ENCODE data around the gene SKP1.

SKP1 gene

DNA sequence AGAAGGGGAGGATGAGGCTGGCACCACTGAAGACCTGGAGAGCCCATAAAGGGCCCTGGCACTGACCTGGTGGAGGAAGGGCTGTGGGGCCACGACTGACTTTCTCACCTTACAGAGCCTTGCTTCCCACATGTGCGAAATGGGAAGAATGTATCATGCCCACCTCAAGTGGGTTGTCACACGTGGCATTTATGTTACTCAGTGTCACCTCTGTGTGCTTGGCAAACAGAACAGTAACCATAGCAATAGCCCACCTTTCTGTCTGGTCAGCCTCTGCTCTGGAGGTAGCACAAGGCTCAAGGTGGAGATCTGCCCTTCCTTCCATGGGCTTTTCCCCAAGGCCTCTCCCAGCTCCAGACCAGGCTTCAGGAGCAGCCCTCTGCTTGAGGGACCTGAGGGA is 45.6 kb downstream of the SKP1 start:
- no peak for DNase-seq (ENCODE audit: low spot score in 2 of 2)
- Mint-ChIP-seq H3K4me3 (peak overlapping the region; percentile 3), H3K27ac (peak overlapping the region; percentile 89), H3K4me1 (peaks cover 97% of the 10 kb centered on the region), H3K36me3 (peaks cover 44% of the 10 kb centered on the region), H3K9me3 (no peaks in the 10 kb centered on the region)
- peak; percentile 68 for ATAC-seq

DNA sequence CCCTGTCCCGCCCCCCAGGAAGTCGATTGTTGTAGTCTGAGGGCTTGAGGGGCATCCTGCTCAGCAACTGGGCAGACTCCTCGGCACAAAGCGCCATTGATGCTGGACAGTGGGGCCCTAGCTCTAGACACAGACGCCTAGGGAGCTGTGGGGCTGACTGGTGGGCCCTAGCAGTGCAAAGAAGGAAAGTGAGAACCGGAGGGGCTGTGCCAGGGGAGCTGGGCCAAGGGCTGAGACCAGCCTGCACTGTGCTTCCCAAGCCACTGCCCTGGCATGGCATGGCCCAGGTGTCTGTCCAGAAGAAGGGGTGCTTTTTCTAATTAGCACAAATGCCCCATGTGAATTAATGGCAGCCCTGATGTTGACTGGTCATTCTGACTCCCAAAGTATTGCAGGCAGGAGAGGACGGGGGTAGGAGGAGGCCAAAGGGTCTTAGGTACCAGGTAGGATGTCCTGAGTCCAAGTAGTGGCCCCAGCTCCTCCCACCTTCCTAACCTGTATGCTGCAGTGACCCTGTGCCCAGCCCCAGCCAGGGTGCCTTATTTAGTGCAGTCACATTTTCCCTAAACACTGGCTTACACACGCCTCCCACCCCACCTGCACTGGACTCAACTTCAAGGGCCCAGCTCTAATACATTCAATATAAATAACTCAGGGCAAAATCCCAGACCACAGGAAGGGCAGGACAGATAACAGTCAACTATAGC is 46.4 kb downstream of the SKP1 start:
- H3K4me3 Mint-ChIP-seq: peak overlapping the region; percentile 3
- no peaks in the 10 kb centered on the region for H3K9me3 Mint-ChIP-seq
- H3K27ac Mint-ChIP-seq: peak overlapping the region; percentile 43
- peaks cover 97% of the 10 kb centered on the region for H3K4me1 Mint-ChIP-seq
- no peak for ATAC-seq
- DNase-seq (ENCODE audit: low spot score in 2 of 2): no peak
- H3K36me3 Mint-ChIP-seq: peaks cover 37% of the 10 kb centered on the region

DNA sequence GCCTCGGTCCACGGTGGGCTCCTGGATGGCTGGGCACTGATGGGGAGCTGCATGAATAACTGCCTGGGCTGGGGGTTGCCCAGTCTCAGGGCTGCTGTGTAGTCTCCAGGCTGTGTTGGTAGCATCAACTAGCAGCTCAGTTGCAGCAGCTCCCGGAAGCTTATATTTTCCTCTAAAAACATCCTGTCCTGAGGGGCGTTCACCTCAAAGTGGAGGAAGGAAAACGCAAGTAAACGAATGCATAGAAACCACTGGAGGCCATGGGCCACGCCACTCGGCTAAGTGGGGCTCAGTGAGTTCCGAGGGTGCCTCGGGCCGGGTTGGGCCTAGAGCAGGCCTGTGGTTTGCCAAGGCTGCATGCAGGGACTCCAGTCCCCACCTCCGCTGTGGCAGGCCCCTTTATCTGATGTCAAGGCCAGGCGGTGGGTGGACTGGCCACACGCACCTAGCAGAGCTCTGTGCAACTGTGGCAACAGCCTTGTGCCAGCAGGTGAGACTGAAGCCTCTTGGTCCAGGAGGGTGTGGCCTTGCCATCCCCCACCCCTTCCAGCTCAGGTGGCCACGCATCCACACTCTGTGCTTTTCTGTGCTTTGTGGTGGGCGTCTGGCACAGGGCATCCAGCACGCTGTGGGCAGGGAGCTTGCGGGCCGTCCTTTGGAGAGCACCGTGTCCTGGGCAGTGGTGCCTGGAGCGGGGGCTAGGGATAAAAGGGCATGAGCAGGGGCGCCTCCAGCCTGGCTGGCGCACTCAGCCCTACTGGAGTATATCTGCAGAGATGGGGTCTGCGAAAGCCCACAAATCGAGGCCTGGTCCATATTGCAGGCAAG is 47.1 kb downstream of the SKP1 start:
- peak overlapping the region; percentile 50 for H3K4me3 Mint-ChIP-seq
- peak overlapping the region; percentile 43 for H3K27ac Mint-ChIP-seq
- ATAC-seq (no peak), DNase-seq (ENCODE audit: low spot score in 2 of 2) (no peak)
- H3K36me3 Mint-ChIP-seq: peaks cover 29% of the 10 kb centered on the region
- H3K9me3 Mint-ChIP-seq: no peaks in the 10 kb centered on the region
- H3K4me1 Mint-ChIP-seq: peaks cover 97% of the 10 kb centered on the region

DNA sequence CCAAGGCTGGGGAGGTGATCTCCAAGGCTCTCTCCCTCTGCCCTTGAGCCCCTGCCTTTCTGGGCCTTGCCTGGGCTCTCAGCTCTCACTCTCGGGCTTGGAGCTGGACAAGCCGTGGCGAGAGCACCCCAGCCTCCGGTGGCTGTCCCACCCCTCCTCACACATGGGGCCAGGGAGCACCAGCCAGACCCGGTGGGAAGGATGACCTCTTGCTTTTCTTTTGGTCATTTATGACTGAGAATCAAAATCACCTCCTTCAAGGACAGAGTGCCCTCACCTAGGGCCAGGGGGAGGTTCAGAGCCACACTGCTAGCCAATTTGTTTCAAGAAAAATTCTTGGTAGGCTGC is 48.1 kb downstream of the SKP1 start:
- no peak for ATAC-seq
- Mint-ChIP-seq H3K36me3 (peaks cover 19% of the 10 kb centered on the region), H3K4me3 (peak overlapping the region; percentile 50), H3K27ac (peak overlapping the region; percentile 43), H3K4me1 (peaks cover 99% of the 10 kb centered on the region), H3K9me3 (no peaks in the 10 kb centered on the region)
- no peak for DNase-seq (ENCODE audit: low spot score in 2 of 2)

DNA sequence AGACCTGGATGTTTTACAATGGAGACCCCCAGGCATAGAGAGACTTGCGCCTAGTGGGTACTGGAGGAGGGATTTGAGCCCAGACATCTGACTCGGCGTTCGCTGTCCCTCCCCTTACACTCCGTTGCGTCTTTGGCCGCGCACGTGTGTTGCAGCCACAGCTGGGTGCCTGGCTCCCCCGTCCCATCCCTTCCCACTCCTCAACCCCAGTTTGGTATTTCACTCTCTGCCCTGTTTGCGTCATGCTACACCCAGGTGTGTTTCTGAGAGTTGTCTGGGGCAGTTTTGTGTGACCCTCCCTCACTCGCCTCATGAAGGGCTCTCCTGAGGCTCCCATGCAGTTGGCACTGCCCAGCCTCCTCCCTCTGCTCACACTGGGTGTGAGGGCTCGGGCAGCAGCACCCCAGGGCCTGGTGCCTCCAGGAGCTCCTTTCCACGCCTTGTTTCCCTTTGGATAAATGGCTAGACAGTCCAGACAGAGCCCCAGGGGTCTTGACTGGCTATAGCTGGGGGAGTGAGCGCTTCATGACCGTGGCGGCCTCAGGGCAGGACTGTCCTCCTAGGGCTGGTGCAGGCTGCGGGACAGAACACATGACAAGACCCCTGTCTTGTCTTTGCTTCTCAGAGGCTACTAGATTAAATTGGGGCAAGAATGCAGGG is 48.6 kb downstream of the SKP1 start:
- no peak for ATAC-seq
- Mint-ChIP-seq H3K9me3 (no peaks in the 10 kb centered on the region), H3K27ac (peak overlapping the region; percentile 43), H3K4me1 (peaks cover 99% of the 10 kb centered on the region), H3K4me3 (peak overlapping the region; percentile 50), H3K36me3 (peaks cover 18% of the 10 kb centered on the region)
- no peak for DNase-seq (ENCODE audit: low spot score in 2 of 2)

DNA sequence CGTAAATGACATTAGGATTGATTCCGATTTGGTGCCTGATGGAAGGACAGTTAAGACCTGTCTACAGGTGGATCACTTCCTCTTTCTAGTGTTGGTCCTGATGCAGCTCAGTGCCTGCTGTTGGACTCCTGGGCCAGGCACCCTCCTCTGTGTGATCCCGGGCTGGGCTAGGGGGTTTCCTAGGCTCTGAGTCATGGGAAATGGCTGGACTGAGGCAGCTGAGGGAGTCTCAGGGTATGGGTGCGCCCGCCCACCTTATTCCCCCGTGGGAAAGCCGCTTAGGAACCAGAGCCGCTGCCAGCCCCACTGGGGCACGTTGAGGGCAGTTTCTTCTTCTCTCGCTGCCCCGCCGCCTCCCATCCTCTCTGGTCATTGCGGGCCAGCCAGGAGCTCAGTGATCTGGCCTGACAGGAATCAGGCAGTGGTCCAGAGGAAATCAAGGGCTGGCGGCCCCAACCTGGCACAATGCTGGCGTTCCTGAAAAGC is 49.3 kb downstream of the SKP1 start:
- Mint-ChIP-seq H3K9me3 (no peaks in the 10 kb centered on the region), H3K27ac (peak overlapping the region; percentile 37), H3K4me1 (peaks cover 99% of the 10 kb centered on the region), H3K36me3 (peaks cover 15% of the 10 kb centered on the region), H3K4me3 (peak overlapping the region; percentile 50)
- DNase-seq (ENCODE audit: low spot score in 2 of 2) (no peak), ATAC-seq (peak; percentile 34)

DNA sequence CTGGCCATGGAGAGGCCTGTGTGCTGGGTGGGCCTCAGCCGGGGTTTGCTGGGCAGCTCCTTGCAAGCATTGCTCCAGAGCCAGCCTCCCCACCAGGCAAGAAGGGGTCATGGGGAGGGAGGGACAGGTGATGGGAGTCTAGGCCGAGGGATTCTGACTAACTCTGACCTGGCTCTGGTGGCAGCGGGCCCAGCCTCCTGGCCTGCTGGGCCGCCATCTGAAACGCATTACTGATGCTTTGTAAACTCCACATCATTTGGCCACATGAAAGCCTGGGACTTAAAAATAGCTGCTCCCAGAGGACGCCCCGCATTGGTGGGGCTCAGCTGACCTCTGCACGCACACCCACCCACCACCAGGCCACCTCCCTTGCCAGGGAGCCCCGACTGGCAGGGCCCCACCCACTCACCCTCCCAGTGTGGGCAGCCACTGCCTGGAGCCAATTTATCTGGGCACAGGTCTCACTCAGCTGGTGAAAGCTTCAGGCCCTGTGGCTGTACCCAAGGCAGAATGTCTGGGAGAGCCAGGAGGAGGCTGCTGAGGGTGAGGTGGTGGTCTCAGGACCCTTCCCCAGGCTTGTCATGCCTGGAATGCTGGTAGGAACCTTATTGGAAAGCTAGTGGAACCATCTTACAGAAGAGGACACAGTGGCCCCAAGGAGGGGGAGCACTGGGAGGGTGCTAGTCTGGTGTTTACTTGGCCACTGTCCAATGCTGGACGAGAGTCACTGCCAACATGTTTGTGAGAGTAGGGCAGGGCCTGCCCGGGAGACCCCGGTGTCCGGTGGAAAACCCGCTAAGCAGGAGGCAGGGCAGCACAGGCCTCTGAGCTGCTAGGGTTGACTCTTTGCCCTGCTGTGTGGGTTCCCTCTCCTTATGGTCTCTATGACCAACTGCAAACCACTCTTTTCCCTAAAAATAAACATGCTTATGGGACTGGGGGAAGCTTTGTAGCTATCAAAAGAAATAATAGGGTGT is 51.4 kb downstream of the SKP1 start:
- ATAC-seq: peak; percentile 22
- H3K27ac Mint-ChIP-seq: peak overlapping the region; percentile 69

DNA sequence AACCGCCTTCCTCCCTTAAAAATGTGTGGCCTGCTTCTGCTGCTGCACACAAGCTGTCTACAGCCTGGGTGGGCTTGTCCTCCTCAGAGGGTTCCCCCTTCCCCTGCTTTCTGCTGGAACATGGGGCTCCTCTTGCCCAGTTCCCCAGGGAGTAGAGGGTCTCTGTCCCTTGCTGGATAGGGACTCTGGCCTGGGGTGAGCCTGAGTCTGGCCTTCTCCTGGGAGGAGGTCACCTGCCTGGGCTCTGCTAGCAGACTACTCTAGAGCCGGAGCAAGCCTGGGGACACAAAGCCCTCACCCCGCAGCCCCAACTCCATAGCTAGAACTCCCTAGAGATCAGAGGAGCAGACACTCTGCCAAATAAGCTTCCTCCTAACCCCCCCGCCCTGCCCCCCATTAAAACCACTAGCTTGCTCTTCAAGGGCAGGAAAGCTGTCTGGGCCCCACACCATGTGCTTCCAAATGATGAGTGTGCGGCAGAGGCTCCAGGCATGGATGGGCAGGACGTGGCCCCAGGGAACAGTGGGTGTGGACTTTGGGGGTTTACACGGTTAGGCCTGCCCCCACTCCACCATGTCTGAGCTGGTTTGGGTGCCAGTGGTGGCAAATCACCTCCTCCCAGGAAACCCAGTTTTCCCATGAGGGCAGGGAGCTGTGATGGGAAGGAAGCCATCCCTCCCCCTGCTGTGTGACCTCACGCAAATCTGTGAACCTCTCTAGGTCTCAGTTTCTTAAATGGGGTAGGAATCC is 52.3 kb downstream of the SKP1 start:
- H3K9me3 Mint-ChIP-seq: no peaks in the 10 kb centered on the region
- no peak overlapping the region for H3K27ac Mint-ChIP-seq
- no peak for ATAC-seq
- no peak overlapping the region for H3K4me3 Mint-ChIP-seq
- DNase-seq (ENCODE audit: low spot score in 2 of 2): no peak
- H3K36me3 Mint-ChIP-seq: peaks cover 25% of the 10 kb centered on the region
- H3K4me1 Mint-ChIP-seq: peaks cover 96% of the 10 kb centered on the region

More for the DNA sequence above, 51.4 kb downstream of the SKP1 start:
- Mint-ChIP-seq H3K4me1 (peaks cover 96% of the 10 kb centered on the region), H3K36me3 (peaks cover 21% of the 10 kb centered on the region), H3K9me3 (no peaks in the 10 kb centered on the region), H3K4me3 (peak overlapping the region; percentile 25)
- DNase-seq (ENCODE audit: low spot score in 2 of 2): no peak

DNA sequence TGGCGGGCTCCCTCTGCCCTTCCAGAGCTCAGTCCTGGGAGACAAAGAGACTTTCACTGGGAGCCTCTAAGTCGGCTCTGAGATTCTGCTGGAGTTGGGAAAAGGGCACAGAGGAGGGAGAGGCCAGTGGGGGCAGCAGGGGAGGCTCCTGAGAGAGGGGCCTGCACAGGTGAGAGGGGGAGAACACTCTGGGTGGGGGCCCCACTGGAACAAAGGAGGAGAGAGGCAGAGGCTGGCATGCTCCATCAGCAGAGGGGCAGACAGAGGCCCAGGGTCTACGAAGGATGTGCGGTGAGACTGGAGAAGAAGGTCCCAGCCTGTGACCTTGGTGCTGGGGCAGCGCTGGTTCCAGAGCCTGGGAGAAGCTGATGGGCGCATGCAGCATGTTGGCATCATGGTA is 53.4 kb downstream of the SKP1 start:
- no peaks in the 10 kb centered on the region for H3K9me3 Mint-ChIP-seq
- peak overlapping the region; percentile 10 for H3K4me3 Mint-ChIP-seq
- DNase-seq (ENCODE audit: low spot score in 2 of 2): no peak
- peak overlapping the region; percentile 27 for H3K27ac Mint-ChIP-seq
- peaks cover 96% of the 10 kb centered on the region for H3K4me1 Mint-ChIP-seq
- ATAC-seq: no peak
- peaks cover 17% of the 10 kb centered on the region for H3K36me3 Mint-ChIP-seq

DNA sequence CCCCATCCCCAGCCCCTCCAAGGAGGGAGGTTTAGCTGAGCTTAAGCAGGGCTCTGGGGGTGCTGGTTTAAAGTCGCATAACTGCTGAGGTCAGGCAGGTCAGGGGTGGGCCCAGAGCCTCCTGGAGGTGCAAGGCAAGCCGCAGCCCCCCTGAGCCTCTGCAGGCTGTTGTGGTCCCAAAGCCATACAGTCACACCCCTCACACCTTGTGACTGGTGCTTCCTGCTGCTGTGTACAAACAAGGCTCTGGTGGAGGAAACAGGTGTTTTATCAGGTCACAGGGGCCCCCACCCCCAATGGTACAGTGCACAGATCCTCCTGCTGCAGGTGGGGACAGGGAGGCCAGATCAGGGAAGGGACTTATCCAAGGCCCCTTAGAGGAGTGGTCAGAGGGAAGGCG is 54.2 kb downstream of the SKP1 start:
- DNase-seq (ENCODE audit: low spot score in 2 of 2) (no peak), ATAC-seq (peak; percentile 48)
- H3K4me1 Mint-ChIP-seq: peaks cover 96% of the 10 kb centered on the region
- peaks cover 17% of the 10 kb centered on the region for H3K36me3 Mint-ChIP-seq
- peak overlapping the region; percentile 10 for H3K4me3 Mint-ChIP-seq
- peak overlapping the region; percentile 27 for H3K27ac Mint-ChIP-seq
- H3K9me3 Mint-ChIP-seq: no peaks in the 10 kb centered on the region

DNA sequence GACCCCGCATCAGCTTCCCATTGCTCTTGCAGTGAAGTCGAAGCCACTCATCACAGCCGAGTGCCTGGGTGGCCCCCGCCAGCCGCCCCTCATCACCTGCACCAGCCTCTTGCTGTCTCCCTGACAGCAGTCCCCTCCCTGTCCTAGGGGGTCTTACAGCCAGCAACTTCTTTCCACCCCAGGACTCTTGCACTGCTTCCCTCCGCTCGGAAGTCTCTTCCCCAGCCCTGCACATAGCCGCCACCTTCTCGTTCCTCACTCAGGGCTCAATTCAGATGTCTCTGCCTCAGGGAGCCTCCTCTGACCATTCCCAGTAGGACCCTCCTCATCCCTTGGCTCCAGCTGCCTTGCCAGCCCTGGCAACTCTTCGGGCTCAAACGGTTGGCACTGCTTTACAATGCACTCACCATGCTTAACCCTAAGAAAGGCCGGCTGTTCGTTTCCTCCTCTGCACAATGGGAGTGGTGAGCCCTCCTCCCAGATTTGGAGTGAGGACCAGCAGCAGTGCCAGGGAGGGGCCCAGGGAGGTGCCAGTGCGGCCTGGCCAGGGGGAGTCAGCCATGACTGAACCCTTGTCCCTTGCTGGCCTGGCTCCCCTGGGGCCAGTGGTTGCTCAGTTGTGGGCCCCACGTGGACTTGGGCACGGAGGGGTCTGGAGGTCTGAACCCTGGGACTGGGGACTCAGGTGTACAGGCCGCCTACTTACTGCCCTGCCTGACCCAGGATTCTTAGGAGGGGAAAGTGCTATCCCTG is 56.2 kb downstream of the SKP1 start:
- peaks cover 98% of the 10 kb centered on the region for H3K4me1 Mint-ChIP-seq
- H3K36me3 Mint-ChIP-seq: peaks cover 21% of the 10 kb centered on the region
- ATAC-seq: no peak
- H3K9me3 Mint-ChIP-seq: no peaks in the 10 kb centered on the region
- H3K27ac Mint-ChIP-seq: peak overlapping the region; percentile 60
- H3K4me3 Mint-ChIP-seq: peak overlapping the region; percentile 67
- DNase-seq (ENCODE audit: low spot score in 2 of 2): no peak

DNA sequence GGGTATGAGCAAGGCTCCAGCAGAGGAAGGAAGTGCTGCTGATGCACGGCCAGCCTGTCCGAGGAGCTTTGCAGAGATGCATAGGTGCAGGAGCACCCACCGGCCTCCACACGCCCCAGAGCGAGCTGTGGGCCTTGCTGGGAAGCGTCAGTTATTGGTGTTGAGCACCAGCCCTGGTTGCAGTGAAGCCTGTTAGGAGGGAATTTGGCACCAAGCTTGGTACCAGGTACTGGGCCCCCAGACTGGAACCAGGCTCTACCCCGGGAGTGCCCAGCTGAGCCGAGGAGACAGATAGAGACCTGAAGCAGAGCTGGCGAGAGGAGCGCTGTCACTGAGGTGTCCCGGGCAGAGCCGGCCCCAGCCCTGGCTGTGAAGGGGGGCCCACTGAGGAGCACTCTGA is 57.0 kb downstream of the SKP1 start:
- DNase-seq (ENCODE audit: low spot score in 2 of 2): no peak
- H3K4me1 Mint-ChIP-seq: peaks cover 89% of the 10 kb centered on the region
- ATAC-seq: peak; percentile 42
- H3K9me3 Mint-ChIP-seq: no peaks in the 10 kb centered on the region
- H3K4me3 Mint-ChIP-seq: peak overlapping the region; percentile 67
- peaks cover 24% of the 10 kb centered on the region for H3K36me3 Mint-ChIP-seq
- peak overlapping the region; percentile 60 for H3K27ac Mint-ChIP-seq

DNA sequence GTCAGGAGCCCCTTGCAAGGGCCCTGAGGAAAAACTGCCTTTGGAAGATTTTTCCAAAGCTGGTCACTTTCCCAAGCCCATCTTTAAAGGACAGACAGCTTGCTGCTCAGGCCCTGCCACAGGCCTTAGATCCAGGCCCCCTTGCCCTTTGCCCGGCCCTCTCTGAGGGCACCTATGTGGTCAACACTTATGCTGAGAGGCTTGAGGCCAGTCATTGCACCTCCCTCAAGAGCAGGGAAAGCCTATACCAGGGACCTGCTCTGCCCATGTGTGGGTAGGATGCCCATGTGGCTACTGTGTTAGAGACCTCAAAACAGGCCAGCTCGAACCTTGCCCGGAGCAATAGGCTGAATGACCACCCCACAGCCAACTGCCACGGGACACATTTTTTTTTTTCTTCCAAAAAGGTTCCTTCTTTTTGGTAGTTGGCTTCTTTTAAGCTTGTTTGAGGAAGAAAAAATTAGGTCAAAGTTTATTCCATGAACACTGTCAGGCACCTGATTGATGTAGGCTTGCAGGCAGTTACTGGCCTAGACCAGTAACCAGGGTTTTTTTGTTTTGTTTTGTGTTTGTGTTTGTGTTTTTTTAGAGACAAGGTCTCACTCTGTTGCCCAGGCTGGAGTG is 58.4 kb downstream of the SKP1 start:
- ATAC-seq (no peak), DNase-seq (ENCODE audit: low spot score in 2 of 2) (no peak)
- peaks cover 24% of the 10 kb centered on the region for H3K36me3 Mint-ChIP-seq
- H3K4me3 Mint-ChIP-seq: peak overlapping the region; percentile 67
- no peak overlapping the region for H3K27ac Mint-ChIP-seq
- no peaks in the 10 kb centered on the region for H3K9me3 Mint-ChIP-seq
- peaks cover 86% of the 10 kb centered on the region for H3K4me1 Mint-ChIP-seq

Data from stimulated activated effector memory CD8-positive, alpha-beta T cell treated with anti-CD3 and anti-CD28 coated beads, Interleukin-12 subunit alpha, Interleukin-12 subunit beta, amount 100 ng/mL, for 72 hours (primary cell).